H1 (cell line): Measurements from ENCODE around the gene TEX13B. TPM values are rescaled to one million over a fixed set of nuclear protein-coding genes. Genes with fewer than 3 reads are reported as not detected.

ENCODE experiments used
- CTCF ChIA-PET: fragments of 300-600 bp; sonication (Branson Sonifier 250); formaldehyde crosslinking; loops from one replicate; lab custom pipeline; 2021; ENCODE audit not compliant: partially characterized antibody; lab: Charles Lee
- POLR2A ChIA-PET: fragments of 300-600 bp; sonication (Branson Sonifier 250); formaldehyde crosslinking; loops from one replicate; lab custom pipeline; 2021; ENCODE audit warnings: inconsistent platforms; ENCODE audit not compliant: partially characterized antibody; lab: Charles Lee
- DNase-seq, 2 experiments: peaks; one replicate each; pipeline versions ENCODE4 v3.0.0 to v3.0.0-alpha.2; 2010 to 2022; ENCODE audit warnings: low spot score in 2 of 2, low read depth in 1 of 2, mixed read lengths in 1 of 2
- FAIRE-seq: peaks from 2 replicates; lab custom pipeline; 2011; peaks lifted over from hg19 to GRCh38; lab: Jason Lieb, UNC
- H2AFZ ChIP-seq: 2 replicates; pipeline ENCODE4 v1.8.1; 2012; ENCODE audit warnings: low read length, inconsistent platforms
- H2AK5ac ChIP-seq: 2 replicates; pipeline ENCODE4 v1.6.1; 2013; ENCODE audit warnings: low read depth, low read length
- H2BK120ac ChIP-seq: replicated peaks from 2 replicates; pipeline ENCODE3; 2013; ENCODE audit warnings: low read depth, low read length, inconsistent platforms
- H2BK12ac ChIP-seq: 2 replicates; pipeline ENCODE4 v1.6.1; 2013; ENCODE audit warnings: low read depth, low read length
- H2BK15ac ChIP-seq: 2 replicates; pipeline ENCODE4 v1.6.1; 2013; ENCODE audit warnings: low read length
- H2BK20ac ChIP-seq: 2 replicates; pipeline ENCODE4 v1.6.1; 2013; ENCODE audit warnings: low read length
- H2BK5ac ChIP-seq: 2 replicates; pipeline ENCODE4 v1.6.1; 2013; ENCODE audit warnings: low read depth, low read length
- H3K14ac ChIP-seq: 2 replicates; pipeline ENCODE4 v1.6.1; 2013; ENCODE audit warnings: inconsistent platforms; ENCODE audit not compliant: insufficient read length
- H3K18ac ChIP-seq: 2 replicates; pipeline ENCODE4 v1.6.1; 2013; ENCODE audit warnings: low read length; ENCODE audit errors: extremely low read depth
- H3K23ac ChIP-seq: 2 replicates; pipeline ENCODE4 v1.6.1; 2013; ENCODE audit warnings: inconsistent platforms; ENCODE audit not compliant: insufficient read length
- H3K23me2 ChIP-seq: 2 replicates; pipeline ENCODE4 v1.6.1; 2013; ENCODE audit warnings: low read depth, low read length
- H3K27ac ChIP-seq: 2 replicates; pipeline ENCODE4 v1.6.1; 2011; ENCODE audit warnings: low read depth, low read length, inconsistent platforms
- H3K27me3 ChIP-seq, 4 experiments: replicated peaks in 1 of 4; 1 replicate in 1 of 4; 2 replicates in 3 of 4; pipeline versions ENCODE4 v1.6.1 to v1.8.1; 2011 to 2013; ENCODE audit warnings: low read length in 3 of 4, mild to moderate bottlenecking in 3 of 4, inconsistent platforms in 2 of 4, mixed read lengths in 2 of 4, moderate library complexity in 1 of 4; ENCODE audit not compliant: control insufficient read depth in 3 of 4, insufficient read depth in 3 of 4; ENCODE audit errors: extremely low read depth in 1 of 4
- H3K36me3 ChIP-seq, 4 experiments: 2 replicates each; pipeline versions ENCODE4 v1.6.1 to v1.8.1; 2011 to 2013; ENCODE audit warnings: mild to moderate bottlenecking in 4 of 4, low read length in 3 of 4, moderate library complexity in 2 of 4, control low read depth in 1 of 4, inconsistent platforms in 1 of 4; ENCODE audit not compliant: insufficient read depth in 4 of 4, control insufficient read depth in 2 of 4
- H3K4ac ChIP-seq: replicated peaks from 2 replicates; pipeline ENCODE3; 2013; ENCODE audit warnings: low read length, low read depth, mixed read lengths, inconsistent platforms; ENCODE audit not compliant: insufficient read length
- H3K4me1 ChIP-seq, 4 experiments: replicated peaks in 1 of 4; 1 replicate in 1 of 4; 2 replicates in 3 of 4; pipeline versions ENCODE4 v1.6.1 to v1.8.1; 2011 to 2013; ENCODE audit warnings: low read length in 3 of 4, inconsistent platforms in 2 of 4, mixed read lengths in 1 of 4; ENCODE audit not compliant: insufficient read depth in 4 of 4, control insufficient read depth in 3 of 4
- H3K4me2 ChIP-seq, 2 experiments: 2 replicates each; pipeline versions ENCODE4 v1.6.1 to v1.8.1; 2011 to 2013; ENCODE audit warnings: low read depth in 2 of 2, low read length in 2 of 2, control low read depth in 1 of 2, inconsistent platforms in 1 of 2, mild to moderate bottlenecking in 1 of 2; ENCODE audit not compliant: insufficient read depth in 1 of 2
- H3K4me3 ChIP-seq, 4 experiments: fragments of 200-600, 300-600 bp in 1 of 4; sonication (generic), shearing (Covaris generic), sonication (Bioruptor Twin) in 1 of 4; 2 replicates each; pipeline versions ENCODE4 v1.5.1 to v1.8.1; 2011 to 2016; ENCODE audit warnings: low read length in 4 of 4, low read depth in 3 of 4, control low read depth in 2 of 4, inconsistent platforms in 2 of 4, mild to moderate bottlenecking in 2 of 4, mixed read lengths in 1 of 4, moderate library complexity in 1 of 4; ENCODE audit not compliant: insufficient read depth in 2 of 4; ENCODE audit errors: extremely low read depth in 1 of 4
- H3K56ac ChIP-seq: replicated peaks from 2 replicates; pipeline ENCODE3; 2013; ENCODE audit warnings: low read depth, mild to moderate bottlenecking, mixed read lengths, low read length, inconsistent platforms; ENCODE audit not compliant: insufficient read length
- H3K79me1 ChIP-seq: 2 replicates; pipeline ENCODE4 v1.6.1; 2013; ENCODE audit warnings: low read depth, low read length, control low read depth
- H3K79me2 ChIP-seq, 2 experiments: 2 replicates each; pipeline versions ENCODE4 v1.6.1 to v1.8.1; 2012 to 2013; ENCODE audit warnings: low read length in 2 of 2, mild to moderate bottlenecking in 2 of 2, inconsistent platforms in 1 of 2; ENCODE audit not compliant: insufficient read depth in 2 of 2, control insufficient read depth in 1 of 2
- H3K9ac ChIP-seq, 4 experiments: replicated peaks in 1 of 4; 1 replicate in 1 of 4; 2 replicates in 3 of 4; pipeline versions ENCODE4 v1.6.1 to v1.8.1; 2011 to 2013; ENCODE audit warnings: low read depth in 3 of 4, low read length in 3 of 4, control low read depth in 2 of 4, mild to moderate bottlenecking in 2 of 4, moderate library complexity in 2 of 4, inconsistent platforms in 1 of 4; ENCODE audit errors: extremely low read depth in 1 of 4
- H3K9me3 ChIP-seq, 2 experiments: 2 replicates each; pipeline versions ENCODE4 v1.6.1 to v1.8.1; 2012 to 2013; ENCODE audit warnings: mild to moderate bottlenecking in 2 of 2, moderate library complexity in 2 of 2, control low read depth in 1 of 2, inconsistent platforms in 1 of 2, low read depth in 1 of 2, low read length in 1 of 2, mixed read lengths in 1 of 2; ENCODE audit not compliant: insufficient read depth in 2 of 2
- H4K20me1 ChIP-seq, 2 experiments: replicated peaks in 1 of 2; 2 replicates each; pipeline versions ENCODE3 to v1.8.1; 2011 to 2013; ENCODE audit warnings: inconsistent platforms in 2 of 2, low read length in 2 of 2, mild to moderate bottlenecking in 1 of 2; ENCODE audit not compliant: insufficient read depth in 2 of 2, control insufficient read depth in 1 of 2
- H4K5ac ChIP-seq: 2 replicates; pipeline ENCODE4 v1.6.1; 2013; ENCODE audit warnings: low read length, low read depth, mixed read lengths, inconsistent platforms; ENCODE audit not compliant: insufficient read length
- H4K8ac ChIP-seq: 2 replicates; pipeline ENCODE4 v1.8.0; 2013; ENCODE audit warnings: mild to moderate bottlenecking, moderate library complexity, low read length, inconsistent platforms; ENCODE audit not compliant: insufficient read depth; ENCODE audit errors: extremely low read depth
- H4K91ac ChIP-seq: replicated peaks from 2 replicates; pipeline ENCODE3; 2013; ENCODE audit warnings: low read length, mixed read lengths, inconsistent platforms; ENCODE audit not compliant: insufficient read length
- ASH2L ChIP-seq: fragments of 200-600, 300-600 bp; sonication (generic); IDR thresholded peaks from one replicate; pipeline ENCODE4 v1.7.1; 2017; ENCODE audit warnings: low read length
- ATF3 ChIP-seq: IDR thresholded peaks from 2 replicates; pipeline ENCODE4 v1.6.1; 2011; ENCODE audit warnings: low read depth, mild to moderate bottlenecking, low read length; ENCODE audit not compliant: insufficient read depth
- CEBPB ChIP-seq: IDR thresholded peaks from 2 replicates; pipeline ENCODE4 v1.6.1; 2012; ENCODE audit warnings: low read depth, low read length
- E2F6 ChIP-seq: IDR thresholded peaks from 2 replicates; pipeline ENCODE4 v1.6.1; 2012; ENCODE audit warnings: inconsistent platforms
- EP300 ChIP-seq, 2 experiments: IDR thresholded peaks; 1 replicate in 1 of 2; 2 replicates in 1 of 2; pipeline ENCODE4 v1.6.1; 2011 to 2012; ENCODE audit warnings: low read depth in 2 of 2, low read length in 2 of 2, mild to moderate bottlenecking in 2 of 2, borderline replicate concordance in 1 of 2, inconsistent platforms in 1 of 2, moderate library complexity in 1 of 2
- KDM1A ChIP-seq: fragments of 200-600, 300-600 bp; sonication (generic); IDR thresholded peaks from 2 replicates; pipeline ENCODE4 v1.7.1; 2016; ENCODE audit warnings: mild to moderate bottlenecking, low read length, borderline replicate concordance
- MAX ChIP-seq: IDR thresholded peaks from 2 replicates; pipeline ENCODE4 v1.6.1; 2012; ENCODE audit warnings: inconsistent platforms
- RNF2 ChIP-seq: fragments of 200-900, 300-1000 bp; sonication (generic); IDR thresholded peaks from 2 replicates; pipeline ENCODE4 v1.7.1; 2016; ENCODE audit warnings: borderline replicate concordance, low read depth, mild to moderate bottlenecking, antibody characterized with exemption, low read length; ENCODE audit not compliant: poor library complexity, severe bottlenecking; ENCODE audit errors: missing control alignments
- SIX5 ChIP-seq: IDR thresholded peaks from 2 replicates; pipeline ENCODE4 v1.6.1; 2011; ENCODE audit warnings: mild to moderate bottlenecking, low read depth, low read length
- USF2 ChIP-seq: IDR thresholded peaks from 2 replicates; pipeline ENCODE4 v1.6.1; 2011; ENCODE audit warnings: low read length, improper control_type of control experiment
- WGBS, 2 experiments: shearing (Covaris generic) in 1 of 2; methylation state at CpG; one replicate each; pipeline versions ENCODE4 v1.1.6 to v1.1.7; 2013 to 2015; ENCODE audit warnings: low lambda C conversion rate in 2 of 2, mixed read lengths in 2 of 2, inconsistent platforms in 1 of 2, low coverage in 1 of 2, missing lambda C conversion rate in 1 of 2; ENCODE audit not compliant: insufficient replicate concordance in 2 of 2, insufficient coverage in 1 of 2, insufficient read length in 1 of 2; ENCODE audit errors: extremely low coverage in 1 of 2, missing lambda C conversion rate in 1 of 2; 5-methylcytosine and 5-hydroxymethylcytosine counted together
- polyA plus RNA-seq, 7 experiments: library from polyadenylated mRNA; depleted of rRNA in 3 of 7; stranded (reverse) in 5 of 7; unstranded in 2 of 7; fragments of >200 nt in 5 of 7; fragments of 200-250 nt in 2 of 7; gene quantifications; 1 replicate in 5 of 7; 2 replicates in 1 of 7; 4 replicates in 1 of 7; pipeline versions ENCODE4 v1.2.1 to v1.2.3, GENCODE V29; 2011 to 2013; ENCODE audit warnings: missing spikeins in 2 of 7, mixed read lengths in 2 of 7
- total RNA-seq: library from RNA; stranded (reverse); fragmentation: NEBNext Ultra II Directional; extraction: Animal tissue kit (Norgen Biotek cat#: 25700); gene quantifications from 2 replicates; pipeline ENCODE4 v1.2.1, GENCODE V29; 2021

The TEX13B gene
- total and polyA plus RNA-seq, 2 of the 8 experiments (the other 6 are each of a cell fraction or from before 2014, with no cell fraction given) = 0.06 to 0.32 TPM

- peak overlapping the region in 2 of 4 experiments; percentile 38 to 58; a peak in 3 of 7 replicates for H3K9ac ChIP-seq
- H3K79me1 ChIP-seq = no peaks in the 10 kb centered on the region
- no peak for TF ChIP-seq CEBPB
- no peak for TF ChIP-seq KDM1A
- TF ChIP-seq MAX = peak; percentile 64
- TF ChIP-seq EP300 (IDR thresholded peaks at IDR 0.05; ENCODE audit: borderline replicate concordance in 1 of 2, low read depth in 2 of 2, low read length in 2 of 2) = no peak
- TF ChIP-seq E2F6 = peak; percentile 78
- no peak for TF ChIP-seq RNF2
- no peak for TF ChIP-seq SIX5
- TF ChIP-seq ASH2L = no peak
- TF ChIP-seq USF2 = no peak
- TF ChIP-seq ATF3 = no peak
Measured at GRCh38 chrX:107936434-107936730, 45.8 kb downstream of the TEX13B start.

More at GRCh38 chrX:107936434-107936730, 45.8 kb downstream of the TEX13B start:
- WGBS, 2 experiments = no CpG with 5 or more reads among the region's 16 CpGs
- FAIRE-seq (no peak), DNase-seq (no peak)
- Histone ChIP-seq H2BK120ac (no peak overlapping the region), H3K56ac (no peak overlapping the region), H3K23me2 (peaks cover 6% of the 10 kb centered on the region; the same call in 1 of the 2 replicates), H3K79me2 (no peaks in the 10 kb centered on the region; a peak in 1 of 4 replicates), H3K4me1 (peaks cover 0 to 7% (median 0%) of the 10 kb centered on the region in 4 experiments; a peak in 2 of 7 replicates), H3K18ac (peak overlapping the region; percentile 60; the same call in 1 of the 2 replicates), H3K27me3 (no peaks in the 10 kb centered on the region), H4K20me1 (no peaks in the 10 kb centered on the region), H3K9me3 (no peaks in the 10 kb centered on the region), H4K91ac (no peak overlapping the region), H3K27ac (no peak overlapping the region), H3K14ac (no peak overlapping the region), H3K36me3 (peaks cover 0 to 13% (median 1%) of the 10 kb centered on the region in 4 experiments; a peak in 2 of 8 replicates), H4K5ac (no peak overlapping the region), H2AK5ac (no peak overlapping the region), H2BK12ac (no peak overlapping the region), H2BK5ac (no peak overlapping the region), H2BK15ac (no peak overlapping the region), H3K4me2 (peak overlapping the region; percentile 83 to 97), H3K4ac (peak overlapping the region; percentile 8), H3K4me3 (peak overlapping the region; percentile 55 to 86 (median 66)), H4K8ac (no peak overlapping the region), H2AFZ (no peak overlapping the region), H3K23ac (no peak overlapping the region), H2BK20ac (0 out of 2 replicates have a peak overlapping the region, but pooled peaks have one; percentile 18)
- POLR2A ChIA-PET = interaction anchor here (1.0 to 1.1 kb wide), 2 partner anchors 12 to 189 kb away, joined by 3 to 4 read pairs; no protein-coding TSS in a partner anchor
- CTCF ChIA-PET = interaction anchor here (0.8 to 1.1 kb wide), 2 partner anchors 12 to 15 kb away, joined by 3 read pairs; no protein-coding TSS in a partner anchor
